ENCODE data around the gene ZCWPW1. TPM values are rescaled to one million over a fixed set of nuclear protein-coding genes. Genes with fewer than 3 reads are reported as not detected.

Gene ZCWPW1
- total and polyA plus RNA-seq, 2 of the 13 experiments (the other 11 are each of a cell fraction or from before 2014, with no cell fraction given), result 2.4 to 2.5 TPM

DNA sequence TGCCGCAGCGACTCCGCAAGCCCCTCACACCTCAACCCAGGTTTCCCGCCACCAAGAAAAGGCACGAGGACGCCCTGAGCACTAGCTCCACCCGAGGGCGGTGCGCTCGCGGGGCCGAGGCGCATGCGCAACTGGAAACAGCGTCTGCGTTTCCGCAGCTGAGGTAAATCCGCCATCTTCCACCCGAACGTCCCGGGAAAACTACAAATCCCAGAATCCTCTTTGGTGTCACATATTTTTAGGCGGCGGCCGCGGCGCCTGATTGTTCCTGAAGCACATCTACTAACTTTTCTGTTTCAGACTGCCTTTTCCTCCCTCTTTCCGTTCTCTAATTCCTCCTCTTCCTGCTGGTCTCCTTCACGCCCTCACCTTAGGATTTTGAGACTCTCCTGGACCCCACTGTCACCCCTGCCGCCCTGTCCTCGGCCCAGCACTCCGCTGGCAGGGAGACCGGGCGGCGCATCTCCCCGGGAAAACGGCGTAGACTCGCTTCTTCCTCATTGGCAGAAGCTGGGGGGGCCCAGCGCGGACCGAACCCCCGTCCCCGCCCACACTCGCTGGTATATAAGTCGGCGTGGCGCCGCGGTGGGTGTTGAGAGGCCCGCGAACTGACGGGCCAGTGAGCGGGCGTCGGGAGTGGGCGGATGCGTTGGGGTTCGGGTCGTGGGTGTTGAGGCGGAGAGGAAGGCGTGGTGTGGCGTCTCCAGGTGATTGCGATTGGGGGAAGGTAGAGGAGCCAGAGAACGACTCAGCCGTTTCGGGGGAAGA lies at the start of gene ZCWPW1 (continued):
- TF ChIP-seq, protein P1, sequence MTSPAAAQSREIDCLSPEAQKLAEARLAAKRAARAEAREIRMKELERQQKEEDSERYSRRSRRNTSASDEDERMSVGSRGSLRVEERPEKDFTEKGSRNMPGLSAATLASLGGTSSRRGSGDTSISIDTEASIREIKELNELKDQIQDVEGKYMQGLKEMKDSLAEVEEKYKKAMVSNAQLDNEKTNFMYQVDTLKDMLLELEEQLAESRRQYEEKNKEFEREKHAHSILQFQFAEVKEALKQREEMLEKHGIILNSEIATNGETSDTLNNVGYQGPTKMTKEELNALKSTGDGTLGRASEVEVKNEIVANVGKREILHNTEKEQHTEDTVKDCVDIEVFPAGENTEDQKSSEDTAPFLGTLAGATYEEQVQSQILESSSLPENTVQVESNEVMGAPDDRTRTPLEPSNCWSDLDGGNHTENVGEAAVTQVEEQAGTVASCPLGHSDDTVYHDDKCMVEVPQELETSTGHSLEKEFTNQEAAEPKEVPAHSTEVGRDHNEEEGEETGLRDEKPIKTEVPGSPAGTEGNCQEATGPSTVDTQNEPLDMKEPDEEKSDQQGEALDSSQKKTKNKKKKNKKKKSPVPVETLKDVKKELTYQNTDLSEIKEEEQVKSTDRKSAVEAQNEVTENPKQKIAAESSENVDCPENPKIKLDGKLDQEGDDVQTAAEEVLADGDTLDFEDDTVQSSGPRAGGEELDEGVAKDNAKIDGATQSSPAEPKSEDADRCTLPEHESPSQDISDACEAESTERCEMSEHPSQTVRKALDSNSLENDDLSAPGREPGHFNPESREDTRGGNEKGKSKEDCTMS (CRISPR knock-in tag; conservative IDR thresholded peaks at IDR 0.05), result no peak
- TF ChIP-seq ZNF773 (CRISPR knock-in tag; IDR thresholded peaks at IDR 0.05; ENCODE audit: borderline replicate concordance), result peak; percentile 65; the same call in 1 of the 2 replicates
- TF ChIP-seq ZSCAN22 (CRISPR knock-in tag; IDR thresholded peaks at IDR 0.05), result 0 out of 2 replicates have a peak, but pooled peaks have one; percentile 6
- TF ChIP-seq ZNF879 (CRISPR knock-in tag; IDR thresholded peaks at IDR 0.05), result peak; percentile 94
- peak; percentile 79 for TF ChIP-seq NFYC (CRISPR knock-in tag; IDR thresholded peaks at IDR 0.05)
- no peak for TF ChIP-seq ZBTB21 (CRISPR knock-in tag; IDR thresholded peaks at IDR 0.05)
- no peak for TF ChIP-seq ISL2 (CRISPR knock-in tag; IDR thresholded peaks at IDR 0.05)
- TF ChIP-seq, protein P2, sequence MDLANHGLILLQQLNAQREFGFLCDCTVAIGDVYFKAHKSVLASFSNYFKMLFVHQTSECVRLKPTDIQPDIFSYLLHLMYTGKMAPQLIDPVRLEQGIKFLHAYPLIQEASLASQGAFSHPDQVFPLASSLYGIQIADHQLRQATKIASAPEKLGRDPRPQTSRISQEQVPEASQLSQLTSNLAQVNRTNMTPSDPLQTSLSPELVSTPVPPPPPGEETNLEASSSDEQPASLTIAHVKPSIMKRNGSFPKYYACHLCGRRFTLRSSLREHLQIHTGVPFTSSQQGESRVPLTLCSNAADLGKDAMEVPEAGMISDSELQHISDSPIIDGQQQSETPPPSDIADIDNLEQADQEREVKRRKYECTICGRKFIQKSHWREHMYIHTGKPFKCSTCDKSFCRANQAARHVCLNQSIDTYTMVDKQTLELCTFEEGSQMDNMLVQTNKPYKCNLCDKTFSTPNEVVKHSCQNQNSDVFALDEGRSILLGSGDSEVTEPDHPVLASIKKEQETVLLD (CRISPR knock-in tag; IDR thresholded peaks at IDR 0.05; ENCODE audit: low read depth), result no peak
- TF ChIP-seq, protein P3, sequence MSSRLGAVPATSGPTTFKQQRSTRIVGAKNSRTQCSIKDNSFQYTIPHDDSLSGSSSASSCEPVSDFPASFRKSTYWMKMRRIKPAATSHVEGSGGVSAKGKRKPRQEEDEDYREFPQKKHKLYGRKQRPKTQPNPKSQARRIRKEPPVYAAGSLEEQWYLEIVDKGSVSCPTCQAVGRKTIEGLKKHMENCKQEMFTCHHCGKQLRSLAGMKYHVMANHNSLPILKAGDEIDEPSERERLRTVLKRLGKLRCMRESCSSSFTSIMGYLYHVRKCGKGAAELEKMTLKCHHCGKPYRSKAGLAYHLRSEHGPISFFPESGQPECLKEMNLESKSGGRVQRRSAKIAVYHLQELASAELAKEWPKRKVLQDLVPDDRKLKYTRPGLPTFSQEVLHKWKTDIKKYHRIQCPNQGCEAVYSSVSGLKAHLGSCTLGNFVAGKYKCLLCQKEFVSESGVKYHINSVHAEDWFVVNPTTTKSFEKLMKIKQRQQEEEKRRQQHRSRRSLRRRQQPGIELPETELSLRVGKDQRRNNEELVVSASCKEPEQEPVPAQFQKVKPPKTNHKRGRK (CRISPR knock-in tag; IDR thresholded peaks at IDR 0.05), result 0 out of 2 replicates have a peak, but pooled peaks have one; percentile 47
- peak; percentile 67; the same call in 1 of the 2 replicates for TF ChIP-seq HES4 (CRISPR knock-in tag; IDR thresholded peaks at IDR 0.05; ENCODE audit: borderline replicate concordance)
- TF ChIP-seq, protein P4, sequence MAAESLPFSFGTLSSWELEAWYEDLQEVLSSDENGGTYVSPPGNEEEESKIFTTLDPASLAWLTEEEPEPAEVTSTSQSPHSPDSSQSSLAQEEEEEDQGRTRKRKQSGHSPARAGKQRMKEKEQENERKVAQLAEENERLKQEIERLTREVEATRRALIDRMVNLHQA (CRISPR knock-in tag; IDR thresholded peaks at IDR 0.05), result no peak
- peak; percentile 97 for TF ChIP-seq IRX3 (CRISPR knock-in tag; IDR thresholded peaks at IDR 0.05; ENCODE audit: borderline replicate concordance, low read depth)
- peak; percentile 25; the same call in 1 of the 2 replicates for TF ChIP-seq ERF (CRISPR knock-in tag; IDR thresholded peaks at IDR 0.05)
- peak; percentile 79 for TF ChIP-seq ZNF883 (CRISPR knock-in tag; IDR thresholded peaks at IDR 0.05; ENCODE audit: not compliant biosample characterization)
- TF ChIP-seq ARID2 (CRISPR knock-in tag; IDR thresholded peaks at IDR 0.05; ENCODE audit: borderline replicate concordance), result 0 out of 2 replicates have a peak, but pooled peaks have one; percentile 60
- TF ChIP-seq ZNF891 (CRISPR knock-in tag; IDR thresholded peaks at IDR 0.05), result no peak
- no peak for TF ChIP-seq NFRKB (IDR thresholded peaks at IDR 0.05)
- peak; percentile 98 for TF ChIP-seq SRSF1 (optimal IDR thresholded peaks at IDR 0.05; ENCODE audit: low read depth, low read length)
- peak; percentile 90; the same call in 1 of the 2 replicates for TF ChIP-seq ZNF790 (CRISPR knock-in tag; IDR thresholded peaks at IDR 0.05; ENCODE audit: borderline replicate concordance)
- TF ChIP-seq ZKSCAN5 (CRISPR knock-in tag; IDR thresholded peaks at IDR 0.05), result 0 out of 2 replicates have a peak, but pooled peaks have one; percentile 56
- TF ChIP-seq RFXANK (CRISPR knock-in tag; IDR thresholded peaks at IDR 0.05), result peak; percentile 89
- TF ChIP-seq RBM22 (optimal IDR thresholded peaks at IDR 0.05; ENCODE audit: low read length), result peak; percentile 66
- TF ChIP-seq, protein P5, sequence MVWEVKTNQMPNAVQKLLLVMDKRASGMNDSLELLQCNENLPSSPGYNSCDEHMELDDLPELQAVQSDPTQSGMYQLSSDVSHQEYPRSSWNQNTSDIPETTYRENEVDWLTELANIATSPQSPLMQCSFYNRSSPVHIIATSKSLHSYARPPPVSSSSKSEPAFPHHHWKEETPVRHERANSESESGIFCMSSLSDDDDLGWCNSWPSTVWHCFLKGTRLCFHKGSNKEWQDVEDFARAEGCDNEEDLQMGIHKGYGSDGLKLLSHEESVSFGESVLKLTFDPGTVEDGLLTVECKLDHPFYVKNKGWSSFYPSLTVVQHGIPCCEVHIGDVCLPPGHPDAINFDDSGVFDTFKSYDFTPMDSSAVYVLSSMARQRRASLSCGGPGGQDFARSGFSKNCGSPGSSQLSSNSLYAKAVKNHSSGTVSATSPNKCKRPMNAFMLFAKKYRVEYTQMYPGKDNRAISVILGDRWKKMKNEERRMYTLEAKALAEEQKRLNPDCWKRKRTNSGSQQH (CRISPR knock-in tag; IDR thresholded peaks at IDR 0.05; ENCODE audit: low read depth), result no peak; the same call in 1 of the 2 replicates

All from HepG2 (cell line).